Upper lobe of left lung (tissue), 6 donors: ENCODE measurements around the gene LEFTY2. TPM values are rescaled to one million over a fixed set of nuclear protein-coding genes. Genes with fewer than 3 reads are reported as not detected.

ENCODE experiments used
- ATAC-seq, 2 donors: fragments of 200-7000 bp; cut with Tn5 transposase; one replicate each; pipeline ENCODE4 v1.9.1; 2022; ENCODE audit warnings: mild to moderate bottlenecking in 2 of 2, moderate library complexity in 2 of 2; ENCODE audit not compliant: low FRiP score in 2 of 2
- DNase-seq, 2 donors: peaks; one replicate each; pipeline ENCODE4 v3.0.0-alpha.2; 2019 to 2020
- H3K27ac ChIP-seq, 4 donors: fragments of 200-600 bp; sonication (generic); one replicate each; pipeline ENCODE4 v1.5.1; 2016 to 2019
- H3K27me3 ChIP-seq, 4 donors: fragments of 200-600 bp; sonication (generic); one replicate each; pipeline ENCODE4 v1.5.1; 2017 to 2019
- H3K36me3 ChIP-seq, 4 donors: fragments of 200-600 bp; sonication (generic); one replicate each; pipeline ENCODE4 v1.5.1; 2016 to 2019
- H3K4me1 ChIP-seq, 4 donors: fragments of 200-600 bp; sonication (generic); one replicate each; pipeline ENCODE4 v1.5.1; 2018 to 2019
- H3K4me3 ChIP-seq, 4 donors: fragments of 200-600 bp; sonication (generic); one replicate each; pipeline ENCODE4 v1.5.1; 2017 to 2019; ENCODE audit warnings: mild to moderate bottlenecking in 2 of 4, moderate library complexity in 1 of 4
- H3K9me3 ChIP-seq, 4 donors: fragments of 200-600 bp; sonication (generic); one replicate each; pipeline ENCODE4 v1.5.1; 2018 to 2019
- EP300 ChIP-seq, 4 donors: sonication (generic); formaldehyde crosslinking; IDR thresholded peaks; one replicate each; pipeline ENCODE4 v1.5.1; 2017; ENCODE audit warnings: antibody characterized with exemption in 4 of 4, control low read depth in 2 of 4
- POLR2A ChIP-seq, 4 donors: fragments of 450-650 bp; IDR thresholded peaks; one replicate each; pipeline ENCODE4 v1.5.1; 2016 to 2017; ENCODE audit warnings: antibody characterized with exemption in 4 of 4, mild to moderate bottlenecking in 2 of 4
- POLR2AphosphoS5 ChIP-seq, 2 donors: sonication (generic); formaldehyde crosslinking; IDR thresholded peaks; one replicate each; pipeline ENCODE4 v1.5.1; 2017; ENCODE audit warnings: antibody characterized with exemption in 2 of 2
- WGBS, 2 donors: methylation state at CpG; one replicate each; pipeline ENCODE4 v1.1.5; 2017 to 2018; 5-methylcytosine and 5-hydroxymethylcytosine counted together
- total RNA-seq, 6 donors: library from RNA; depleted of rRNA in 4 of 6; stranded (reverse); fragments of >200 nt in 4 of 6; gene quantifications; one replicate each; pipeline versions ENCODE4 v1.1.0 to v1.2.1, GENCODE V29; 2016 to 2021
- TF ChIP-seq, protein P1 (sequence below), 6 experiments: fragments of 450-650 bp in 4 of 6; fragments of 200-600 bp in 2 of 6; sonication (generic) in 2 of 6; IDR thresholded peaks; one replicate each; pipeline ENCODE4 v1.5.1; 2016 to 2019; ENCODE audit warnings: antibody characterized with exemption in 6 of 6
- donor health status: DM: no; HTN: no; CAD: no; lungs with moderate emphysema.
- donor health status: DM: no; HTN: yes; CAD: no; lungs with severe emphysema.

LEFTY2 gene
- total RNA-seq, 6 donors from 2014 or later = 0.44 to 2.9 (median 0.76) TPM; not detected in 2

DNA sequence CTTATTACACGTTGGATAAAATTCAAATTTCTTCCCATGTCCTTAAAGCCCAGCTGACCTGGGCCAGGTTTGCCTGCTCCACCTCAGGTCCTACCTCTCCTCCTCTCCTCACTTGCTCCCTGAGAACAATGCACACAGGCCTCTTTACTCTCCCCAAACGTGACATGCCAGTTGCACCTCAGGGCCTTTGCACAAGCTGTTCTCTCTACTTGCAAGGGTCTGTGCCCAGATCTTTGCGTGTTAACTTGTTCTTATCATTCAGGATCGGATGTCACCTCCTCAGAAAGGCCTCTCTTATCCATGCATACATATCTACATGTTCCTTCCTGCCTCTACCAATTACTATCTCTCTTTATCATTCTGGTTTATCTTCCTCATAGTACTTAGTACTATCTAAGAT, 37.4 kb downstream of the LEFTY2 start:
- Histone ChIP-seq H3K9me3 (no peaks in the 10 kb centered on the region), H3K27me3 (no peaks in the 10 kb centered on the region), H3K36me3 (no peaks in the 10 kb centered on the region), H3K27ac (no peak overlapping the region), H3K4me3 (no peak overlapping the region), H3K4me1 (peaks cover 0 to 6% (median 0%) of the 10 kb centered on the region in 4 donors)
- TF ChIP-seq POLR2AphosphoS5 (IDR thresholded peaks at IDR 0.05) = no peak
- no peak for TF ChIP-seq EP300 (IDR thresholded peaks at IDR 0.05)
- ATAC-seq (no peak), DNase-seq (no peak)
- 86 to 90% methylated on average over 4 of the region's 4 CpGs for WGBS, 2 donors

DNA sequence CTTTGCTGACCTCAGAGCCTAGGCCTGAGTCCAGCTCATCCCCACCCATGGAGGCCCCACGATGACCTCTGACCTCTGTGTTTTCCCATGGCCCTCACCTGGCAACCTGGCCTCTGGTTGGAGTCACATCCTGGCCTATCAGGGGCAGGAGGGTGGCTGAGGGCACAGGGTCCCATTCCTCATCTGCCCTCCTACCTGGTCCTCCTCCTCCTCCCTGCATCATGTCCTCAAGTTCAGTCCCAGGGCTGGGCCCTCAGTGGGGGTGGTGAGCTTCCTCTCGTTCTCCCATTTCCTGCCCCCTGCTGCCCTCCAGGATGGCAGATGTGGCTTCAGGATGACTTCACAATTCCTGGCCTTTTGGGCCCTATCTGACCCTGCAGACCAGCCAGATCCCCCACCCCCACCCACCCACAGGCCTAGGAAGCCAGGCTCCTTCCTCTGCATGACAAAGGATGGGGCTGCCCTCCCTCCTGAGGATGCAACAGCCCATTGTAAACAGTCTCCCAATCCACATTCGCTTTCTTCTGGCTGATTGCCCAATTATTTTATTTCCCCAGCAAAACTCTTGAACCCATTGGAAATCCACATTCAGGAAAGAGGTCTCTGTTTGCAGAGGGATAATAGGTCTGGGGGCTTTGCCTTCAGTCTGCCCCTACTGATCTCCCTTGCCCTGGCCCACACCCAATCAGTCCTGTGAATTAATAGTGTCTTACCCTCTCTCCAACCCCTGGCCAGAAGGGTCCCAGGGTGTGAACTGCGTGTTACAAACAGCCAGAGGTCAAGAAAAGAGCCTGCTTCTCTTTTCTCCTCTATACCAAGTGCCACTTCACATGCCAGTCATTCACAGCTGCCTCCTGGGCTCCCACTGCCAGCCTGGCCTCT, 41.7 kb downstream of the LEFTY2 start:
- ATAC-seq (no peak), DNase-seq (no peak)
- no peak for TF ChIP-seq EP300 (IDR thresholded peaks at IDR 0.05)
- TF ChIP-seq, protein P1, sequence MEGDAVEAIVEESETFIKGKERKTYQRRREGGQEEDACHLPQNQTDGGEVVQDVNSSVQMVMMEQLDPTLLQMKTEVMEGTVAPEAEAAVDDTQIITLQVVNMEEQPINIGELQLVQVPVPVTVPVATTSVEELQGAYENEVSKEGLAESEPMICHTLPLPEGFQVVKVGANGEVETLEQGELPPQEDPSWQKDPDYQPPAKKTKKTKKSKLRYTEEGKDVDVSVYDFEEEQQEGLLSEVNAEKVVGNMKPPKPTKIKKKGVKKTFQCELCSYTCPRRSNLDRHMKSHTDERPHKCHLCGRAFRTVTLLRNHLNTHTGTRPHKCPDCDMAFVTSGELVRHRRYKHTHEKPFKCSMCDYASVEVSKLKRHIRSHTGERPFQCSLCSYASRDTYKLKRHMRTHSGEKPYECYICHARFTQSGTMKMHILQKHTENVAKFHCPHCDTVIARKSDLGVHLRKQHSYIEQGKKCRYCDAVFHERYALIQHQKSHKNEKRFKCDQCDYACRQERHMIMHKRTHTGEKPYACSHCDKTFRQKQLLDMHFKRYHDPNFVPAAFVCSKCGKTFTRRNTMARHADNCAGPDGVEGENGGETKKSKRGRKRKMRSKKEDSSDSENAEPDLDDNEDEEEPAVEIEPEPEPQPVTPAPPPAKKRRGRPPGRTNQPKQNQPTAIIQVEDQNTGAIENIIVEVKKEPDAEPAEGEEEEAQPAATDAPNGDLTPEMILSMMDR (IDR thresholded peaks at IDR 0.05) = no peak
- no peak for TF ChIP-seq POLR2A (IDR thresholded peaks at IDR 0.05)
- no peak for TF ChIP-seq POLR2AphosphoS5 (IDR thresholded peaks at IDR 0.05)
- Histone ChIP-seq H3K9me3 (no peaks in the 10 kb centered on the region), H3K27ac (peak overlapping the region in 1 of 4 donors; percentile 21), H3K4me1 (peaks cover 0 to 17% (median 11%) of the 10 kb centered on the region in 4 donors), H3K27me3 (no peaks in the 10 kb centered on the region), H3K4me3 (no peak overlapping the region), H3K36me3 (no peaks in the 10 kb centered on the region)
- 47 to 60% methylated on average over 3 to 4 of the region's 4 CpGs for WGBS, 2 donors

DNA sequence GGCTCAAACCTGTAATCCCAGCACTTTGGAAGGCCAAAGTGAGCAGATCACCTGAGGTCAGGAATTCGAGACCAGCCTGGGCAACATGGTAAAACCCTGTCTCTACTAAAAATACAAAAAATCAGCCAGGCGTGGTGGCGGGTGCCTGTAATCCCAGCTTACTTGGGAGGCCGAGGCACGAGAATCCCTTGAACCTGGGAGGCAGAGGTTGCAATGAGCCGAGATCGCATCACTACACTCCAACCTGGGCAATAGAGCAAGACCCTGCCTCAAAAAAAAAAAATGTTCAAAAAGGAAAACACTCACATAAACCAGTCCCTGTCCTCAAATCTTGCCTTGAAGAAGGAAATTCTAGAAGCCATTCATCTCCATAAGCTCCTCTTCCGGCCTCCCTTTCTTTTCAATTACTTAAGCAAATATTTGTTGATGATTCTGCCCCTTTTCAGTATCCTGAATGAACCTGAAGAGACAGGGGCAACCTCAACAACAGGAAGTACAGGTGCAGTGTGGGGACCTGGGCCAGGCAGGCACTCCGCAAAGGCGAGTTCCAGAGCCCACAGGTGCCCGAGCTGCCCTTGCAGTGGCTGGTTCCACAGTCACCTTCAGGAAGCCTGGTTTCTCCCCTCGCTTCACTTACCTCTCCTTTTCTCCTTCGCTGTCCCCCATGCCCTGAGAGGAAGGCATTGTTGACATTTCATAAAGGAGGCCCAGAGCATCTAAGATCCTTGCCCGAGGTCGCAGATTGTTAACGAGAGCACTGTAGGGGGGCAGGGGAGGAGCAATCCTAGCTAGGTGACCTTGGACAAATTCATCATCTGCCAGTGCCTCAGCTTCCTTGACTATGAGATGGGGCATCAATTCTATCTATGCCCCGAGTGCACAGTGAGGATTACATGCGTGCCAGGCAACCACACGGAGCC, 43.2 kb downstream of the LEFTY2 start:
- no peaks in the 10 kb centered on the region for H3K36me3 ChIP-seq
- ATAC-seq (peak in 1 of 2 donors; percentile 35), DNase-seq (no peak)
- TF ChIP-seq, protein P1 (IDR thresholded peaks at IDR 0.05) = no peak
- no peak for TF ChIP-seq POLR2A (IDR thresholded peaks at IDR 0.05)
- TF ChIP-seq POLR2AphosphoS5 (IDR thresholded peaks at IDR 0.05) = no peak
- TF ChIP-seq EP300 (IDR thresholded peaks at IDR 0.05) = no peak
- H3K4me3 ChIP-seq = no peak overlapping the region
- H3K4me1 ChIP-seq = peaks cover 0 to 17% (median 11%) of the 10 kb centered on the region in 4 donors
- 87 to 88% methylated on average over 18 to 19 of the region's 19 CpGs for WGBS, 2 donors
- no peaks in the 10 kb centered on the region for H3K9me3 ChIP-seq
- H3K27ac ChIP-seq = peak overlapping the region in 1 of 4 donors; percentile 59
- no peaks in the 10 kb centered on the region for H3K27me3 ChIP-seq

DNA sequence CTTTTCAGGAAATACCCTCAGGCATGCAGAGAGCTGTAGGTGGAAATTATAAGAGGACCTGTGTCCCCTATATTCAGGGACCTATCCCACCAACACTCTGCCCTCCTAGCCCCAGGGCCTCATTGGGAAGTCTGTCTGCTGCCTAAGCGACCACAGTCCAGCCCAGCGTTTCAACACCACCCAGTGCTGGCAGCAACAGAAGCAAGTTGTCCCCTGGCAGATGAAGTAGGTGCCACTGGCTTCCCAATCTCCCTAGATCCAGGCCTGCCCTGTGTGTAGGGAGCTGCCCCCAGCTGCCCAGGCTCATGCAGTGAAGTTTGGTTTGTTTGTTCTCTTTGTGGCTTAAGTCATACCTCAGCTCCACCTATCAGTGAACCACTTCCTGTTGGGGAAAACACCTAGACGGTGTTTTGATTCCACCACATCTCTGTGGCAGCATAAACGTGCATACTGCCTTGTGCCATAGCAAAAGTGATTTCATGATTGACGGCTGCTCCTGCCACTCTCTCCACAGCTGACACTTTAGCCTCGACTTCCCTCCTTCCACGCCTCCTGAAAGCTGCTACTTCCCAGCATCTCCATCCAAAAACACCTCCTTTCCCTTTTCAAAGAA, 44.0 kb downstream of the LEFTY2 start:
- H3K36me3 ChIP-seq = no peaks in the 10 kb centered on the region
- 36 to 45% methylated on average over 7 of the region's 7 CpGs for WGBS, 2 donors
- TF ChIP-seq, protein P1 (IDR thresholded peaks at IDR 0.05) = no peak
- TF ChIP-seq POLR2A (IDR thresholded peaks at IDR 0.05) (peak in 1 of 4 donors; percentile 28), POLR2AphosphoS5 (IDR thresholded peaks at IDR 0.05) (peak in 1 of 2 donors; percentile 45)
- H3K4me3 ChIP-seq = no peak overlapping the region
- H3K4me1 ChIP-seq = peaks cover 0 to 17% (median 11%) of the 10 kb centered on the region in 4 donors
- ATAC-seq (peak; percentile 59 to 87), DNase-seq (peak in 1 of 2 donors; percentile 63)
- H3K27ac ChIP-seq = peak overlapping the region in 3 of 4 donors; percentile 11 to 63 (median 59)
- no peaks in the 10 kb centered on the region for H3K27me3 ChIP-seq
- no peaks in the 10 kb centered on the region for H3K9me3 ChIP-seq
